ENCODE results near the gene MYMX. TPM values are rescaled to one million over a fixed set of nuclear protein-coding genes. Genes with fewer than 3 reads are reported as not detected.
A peak's percentile ranks its signal among the peaks of the same experiment; 100 is the strongest.

The MYMX gene
- total RNA-seq, result not detected in 2 replicates

DNA sequence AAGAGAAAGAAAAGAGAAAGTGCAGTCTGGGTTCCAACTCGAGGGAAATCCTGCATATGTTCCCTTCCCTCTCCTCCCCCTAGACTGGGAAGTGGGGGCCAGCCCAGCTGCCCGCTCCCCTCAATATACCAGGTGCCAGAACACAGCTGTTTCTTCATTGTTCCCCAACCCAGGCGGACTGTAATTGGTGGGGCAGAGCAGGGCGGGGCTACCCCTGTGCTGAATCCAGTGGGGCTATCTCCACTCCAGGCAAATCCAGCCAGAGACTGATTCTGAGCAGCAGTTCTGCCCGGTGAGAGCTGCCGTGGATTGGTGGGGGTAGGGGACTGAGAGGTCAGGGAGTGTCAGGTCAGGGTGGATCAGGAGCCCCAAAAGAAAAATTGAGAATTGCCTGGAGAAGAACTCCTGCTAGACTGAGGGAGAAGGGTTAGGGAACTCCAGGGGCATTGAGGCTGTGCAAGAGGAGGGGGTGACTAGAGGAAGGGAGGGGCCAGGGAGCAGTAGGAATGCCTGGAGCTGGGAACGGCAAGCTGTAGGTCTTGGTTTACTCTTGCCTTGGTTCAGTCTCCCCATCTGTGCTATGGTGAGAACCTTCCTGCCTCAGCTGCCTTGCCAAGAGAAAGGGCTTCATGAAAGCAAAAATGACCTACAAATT, at the start of gene MYMX:
Gene MYMX (plus strand): TSS at position 250 of the 655 bp plus-strand sequence. CDS start 546 bp downstream, outside the sequence.
- peaks cover 21% of the 10 kb centered on the region for H3K4me1 ChIP-seq (ENCODE audit: insufficient read depth, low read length)
- H3K4me2 ChIP-seq (ENCODE audit: insufficient read depth, low read length), result no peak within 1 kb of the TSS
- H3K9me3 ChIP-seq (ENCODE audit: low read depth, low read length), result no peaks in the 10 kb centered on the region
- no peaks in the 10 kb centered on the region for H3K79me2 ChIP-seq (ENCODE audit: insufficient read depth, low read length)
- H3K36me3 ChIP-seq (ENCODE audit: insufficient read depth, low read length), result no peaks in the 10 kb centered on the region
- no peaks in the 10 kb centered on the region for H4K20me1 ChIP-seq (ENCODE audit: insufficient read depth, low read length)
- no peaks in the 10 kb centered on the region for H3K27me3 ChIP-seq (ENCODE audit: insufficient read depth, low read length)
- DNase-seq (ENCODE audit: insufficient read length, low spot score, missing footprints), result peak; percentile 73
- H2AFZ ChIP-seq (ENCODE audit: low read length), result peak within 1 kb of the TSS; percentile 32
- H3K27ac ChIP-seq (ENCODE audit: low read depth, low read length), result no peak within 1 kb of the TSS
- H3K4me3 ChIP-seq (ENCODE audit: insufficient read depth, low read length), result no peak within 1 kb of the TSS
- TF ChIP-seq, protein P1, sequence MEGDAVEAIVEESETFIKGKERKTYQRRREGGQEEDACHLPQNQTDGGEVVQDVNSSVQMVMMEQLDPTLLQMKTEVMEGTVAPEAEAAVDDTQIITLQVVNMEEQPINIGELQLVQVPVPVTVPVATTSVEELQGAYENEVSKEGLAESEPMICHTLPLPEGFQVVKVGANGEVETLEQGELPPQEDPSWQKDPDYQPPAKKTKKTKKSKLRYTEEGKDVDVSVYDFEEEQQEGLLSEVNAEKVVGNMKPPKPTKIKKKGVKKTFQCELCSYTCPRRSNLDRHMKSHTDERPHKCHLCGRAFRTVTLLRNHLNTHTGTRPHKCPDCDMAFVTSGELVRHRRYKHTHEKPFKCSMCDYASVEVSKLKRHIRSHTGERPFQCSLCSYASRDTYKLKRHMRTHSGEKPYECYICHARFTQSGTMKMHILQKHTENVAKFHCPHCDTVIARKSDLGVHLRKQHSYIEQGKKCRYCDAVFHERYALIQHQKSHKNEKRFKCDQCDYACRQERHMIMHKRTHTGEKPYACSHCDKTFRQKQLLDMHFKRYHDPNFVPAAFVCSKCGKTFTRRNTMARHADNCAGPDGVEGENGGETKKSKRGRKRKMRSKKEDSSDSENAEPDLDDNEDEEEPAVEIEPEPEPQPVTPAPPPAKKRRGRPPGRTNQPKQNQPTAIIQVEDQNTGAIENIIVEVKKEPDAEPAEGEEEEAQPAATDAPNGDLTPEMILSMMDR (IDR thresholded peaks at IDR 0.05; ENCODE audit: extremely low read depth, low read depth, low read length), result no peak

DNA sequence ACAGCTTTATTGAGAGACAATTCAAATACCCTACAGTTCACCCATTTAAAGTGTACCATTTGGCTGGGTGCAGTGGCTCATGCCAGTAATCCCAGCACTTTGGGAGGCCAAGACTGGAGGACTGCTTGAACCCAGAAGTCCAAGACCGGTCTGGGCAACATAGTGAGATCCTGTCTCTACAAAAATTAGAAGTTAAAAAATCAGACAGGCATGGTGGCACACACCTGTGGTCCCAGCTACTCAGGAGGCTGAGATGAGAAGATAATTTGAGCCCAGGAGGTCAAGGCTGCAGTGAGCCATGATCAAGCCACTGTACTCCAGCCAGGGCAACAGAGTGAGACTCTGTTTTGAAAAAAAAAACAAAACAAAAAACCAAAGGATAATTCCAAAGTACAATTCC, 49.2 kb upstream of the MYMX start:
- H3K4me3 ChIP-seq (ENCODE audit: insufficient read depth, low read length), result no peak overlapping the region
- no peaks in the 10 kb centered on the region for H3K79me2 ChIP-seq (ENCODE audit: insufficient read depth, low read length)

DNA sequence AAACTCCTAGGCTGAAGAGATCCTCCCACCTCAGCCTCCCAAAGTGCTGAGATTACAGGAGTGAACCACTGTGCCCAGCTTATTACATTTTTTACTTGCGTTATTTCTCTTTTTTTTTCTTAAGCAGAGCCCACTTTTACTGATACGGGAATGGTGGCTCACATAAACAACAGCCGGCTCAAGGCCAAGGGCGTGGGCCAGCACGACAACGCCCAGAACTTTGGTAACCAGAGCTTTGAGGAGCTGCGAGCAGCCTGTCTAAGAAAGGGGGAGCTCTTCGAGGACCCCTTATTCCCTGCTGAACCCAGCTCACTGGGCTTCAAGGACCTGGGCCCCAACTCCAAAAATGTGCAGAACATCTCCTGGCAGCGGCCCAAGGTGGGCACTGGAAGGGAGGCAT, 47.6 kb upstream of the MYMX start:
- H2AFZ ChIP-seq (ENCODE audit: low read length), result no peak overlapping the region
- no peaks in the 10 kb centered on the region for H4K20me1 ChIP-seq (ENCODE audit: insufficient read depth, low read length)
- no peak overlapping the region for H3K4me2 ChIP-seq (ENCODE audit: insufficient read depth, low read length)
- H3K4me1 ChIP-seq (ENCODE audit: insufficient read depth, low read length), result no peaks in the 10 kb centered on the region
- H3K79me2 ChIP-seq (ENCODE audit: insufficient read depth, low read length), result no peaks in the 10 kb centered on the region
- no peak overlapping the region for H3K4me3 ChIP-seq (ENCODE audit: insufficient read depth, low read length)
- H3K9me3 ChIP-seq (ENCODE audit: low read depth, low read length), result no peaks in the 10 kb centered on the region
- DNase-seq (ENCODE audit: insufficient read length, low spot score, missing footprints), result no peak
- H3K36me3 ChIP-seq (ENCODE audit: insufficient read depth, low read length), result no peaks in the 10 kb centered on the region
- H3K27me3 ChIP-seq (ENCODE audit: insufficient read depth, low read length), result peaks cover 33% of the 10 kb centered on the region
- H3K27ac ChIP-seq (ENCODE audit: low read depth, low read length), result no peak overlapping the region
- TF ChIP-seq, protein P1 (IDR thresholded peaks at IDR 0.05; ENCODE audit: extremely low read depth, low read depth, low read length), result no peak

More for the DNA sequence above, 49.2 kb upstream of the MYMX start:
- Histone ChIP-seq H3K36me3 (ENCODE audit: insufficient read depth, low read length) (no peaks in the 10 kb centered on the region), H3K4me2 (ENCODE audit: insufficient read depth, low read length) (no peak overlapping the region), H3K4me1 (ENCODE audit: insufficient read depth, low read length) (no peaks in the 10 kb centered on the region), H3K27ac (ENCODE audit: low read depth, low read length) (no peak overlapping the region), H3K9me3 (ENCODE audit: low read depth, low read length) (no peaks in the 10 kb centered on the region), H2AFZ (ENCODE audit: low read length) (no peak overlapping the region), H4K20me1 (ENCODE audit: insufficient read depth, low read length) (no peaks in the 10 kb centered on the region), H3K27me3 (ENCODE audit: insufficient read depth, low read length) (peaks cover 49% of the 10 kb centered on the region)
- TF ChIP-seq, protein P1 (IDR thresholded peaks at IDR 0.05; ENCODE audit: extremely low read depth, low read depth, low read length), result no peak
- no peak for DNase-seq (ENCODE audit: insufficient read length, low spot score, missing footprints)

DNA sequence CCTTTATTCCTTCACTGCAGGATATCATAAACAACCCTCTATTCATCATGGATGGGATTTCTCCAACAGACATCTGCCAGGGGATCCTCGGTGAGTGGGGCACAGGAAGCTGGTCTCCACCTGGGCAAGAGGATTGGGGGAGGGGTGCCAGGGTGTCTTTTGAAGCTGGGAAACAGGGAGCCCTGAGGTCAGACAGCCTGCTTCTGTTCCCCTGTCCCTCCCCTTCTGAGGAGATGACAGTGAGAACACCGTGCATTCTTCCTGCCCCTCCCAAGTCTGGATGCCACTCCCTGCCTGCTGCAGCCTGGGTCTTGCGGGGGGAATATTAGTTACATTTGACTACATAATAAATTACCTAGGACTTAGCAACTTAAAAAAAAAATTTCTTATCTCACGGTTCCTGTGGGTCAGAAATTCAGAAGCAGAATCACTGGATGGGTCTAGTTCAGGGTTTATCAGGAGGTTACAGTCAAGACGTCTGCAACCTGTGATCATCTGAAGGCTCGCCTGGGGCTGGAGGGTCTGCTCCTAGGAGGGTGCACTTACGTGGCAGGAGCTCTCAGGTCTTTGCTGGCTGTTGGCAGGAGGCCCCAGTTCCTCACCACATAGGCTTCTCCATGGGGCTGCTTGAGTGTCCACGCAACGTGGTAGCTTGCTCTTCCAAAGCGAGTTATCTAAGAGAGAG, 46.7 kb upstream of the MYMX start:
- Histone ChIP-seq H3K4me3 (ENCODE audit: insufficient read depth, low read length) (no peak overlapping the region), H2AFZ (ENCODE audit: low read length) (no peak overlapping the region), H3K36me3 (ENCODE audit: insufficient read depth, low read length) (no peaks in the 10 kb centered on the region), H3K27ac (ENCODE audit: low read depth, low read length) (no peak overlapping the region), H3K9me3 (ENCODE audit: low read depth, low read length) (no peaks in the 10 kb centered on the region), H3K79me2 (ENCODE audit: insufficient read depth, low read length) (no peaks in the 10 kb centered on the region), H3K4me1 (ENCODE audit: insufficient read depth, low read length) (no peaks in the 10 kb centered on the region), H3K4me2 (ENCODE audit: insufficient read depth, low read length) (no peak overlapping the region), H3K27me3 (ENCODE audit: insufficient read depth, low read length) (peaks cover 28% of the 10 kb centered on the region), H4K20me1 (ENCODE audit: insufficient read depth, low read length) (no peaks in the 10 kb centered on the region)
- TF ChIP-seq, protein P1 (IDR thresholded peaks at IDR 0.05; ENCODE audit: extremely low read depth, low read depth, low read length), result no peak
- peak; percentile 30 for DNase-seq (ENCODE audit: insufficient read length, low spot score, missing footprints)
